Trophoblast cell (in vitro differentiated cells and primary cell): ENCODE measurements around the gene PPP2R2C.

Experiments used
- DNase-seq, 2 donors: peaks; one replicate each; pipeline ENCODE4 v3.0.0-alpha.2; 2016
- H2AFZ ChIP-seq: 2 replicates; pipeline ENCODE4 v1.6.1; 2013; ENCODE audit warnings: low read length, moderate library complexity, mild to moderate bottlenecking; ENCODE audit not compliant: insufficient read depth, poor library complexity
- H2AK5ac ChIP-seq: 2 replicates; pipeline ENCODE4 v1.6.1; 2013; ENCODE audit warnings: mild to moderate bottlenecking, low read length
- H2BK120ac ChIP-seq: 2 replicates; pipeline ENCODE4 v1.6.1; 2013; ENCODE audit warnings: low read length, mild to moderate bottlenecking, moderate library complexity; ENCODE audit not compliant: insufficient read depth, poor library complexity
- H2BK12ac ChIP-seq: 2 replicates; pipeline ENCODE4 v1.6.1; 2013; ENCODE audit warnings: mild to moderate bottlenecking, low read length, moderate library complexity
- H2BK5ac ChIP-seq: 2 replicates; pipeline ENCODE4 v1.6.1; 2013; ENCODE audit warnings: low read length, low read depth, moderate library complexity, mild to moderate bottlenecking; ENCODE audit not compliant: poor library complexity
- H3K14ac ChIP-seq: 2 replicates; pipeline ENCODE4 v1.6.1; 2013; ENCODE audit warnings: mild to moderate bottlenecking, low read length
- H3K18ac ChIP-seq: 2 replicates; pipeline ENCODE4 v1.6.1; 2013; ENCODE audit warnings: mild to moderate bottlenecking, low read length
- H3K23ac ChIP-seq: 2 replicates; pipeline ENCODE4 v1.6.1; 2013; ENCODE audit warnings: low read length
- H3K27ac ChIP-seq: 2 replicates; pipeline ENCODE4 v1.5.1; 2013; ENCODE audit warnings: low read depth, mild to moderate bottlenecking, inconsistent platforms, low read length, moderate library complexity
- H3K27me3 ChIP-seq: 2 replicates; pipeline ENCODE4 v1.6.1; 2013; ENCODE audit warnings: inconsistent platforms, mild to moderate bottlenecking, low read length, moderate library complexity; ENCODE audit not compliant: insufficient read depth
- H3K36me3 ChIP-seq, 2 experiments: 1 replicate in 1 of 2; 2 replicates in 1 of 2; pipeline ENCODE4 v1.6.1; 2013; ENCODE audit warnings: low read length in 2 of 2, mild to moderate bottlenecking in 2 of 2, moderate library complexity in 1 of 2; ENCODE audit not compliant: insufficient read depth in 2 of 2, control insufficient read depth in 1 of 2
- H3K4ac ChIP-seq: 2 replicates; pipeline ENCODE4 v1.6.1; 2013; ENCODE audit warnings: low read depth, mild to moderate bottlenecking, low read length, moderate library complexity
- H3K4me1 ChIP-seq, 2 experiments: 1 replicate in 1 of 2; 2 replicates in 1 of 2; pipeline ENCODE4 v1.6.1; 2013; ENCODE audit warnings: low read length in 2 of 2, mild to moderate bottlenecking in 2 of 2, moderate library complexity in 1 of 2; ENCODE audit not compliant: insufficient read depth in 2 of 2, control insufficient read depth in 1 of 2
- H3K4me2 ChIP-seq: 2 replicates; pipeline ENCODE4 v1.6.1; 2013; ENCODE audit warnings: inconsistent platforms, mild to moderate bottlenecking, low read length, moderate library complexity
- H3K4me3 ChIP-seq: 2 replicates; pipeline ENCODE4 v1.5.1; 2013; ENCODE audit warnings: mild to moderate bottlenecking, low read depth, low read length, inconsistent platforms
- H3K79me1 ChIP-seq: one replicate; pipeline ENCODE4 v1.6.1; 2013; ENCODE audit warnings: low read length
- H3K79me2 ChIP-seq: 2 replicates; pipeline ENCODE4 v1.6.1; 2013; ENCODE audit warnings: low read length, mild to moderate bottlenecking; ENCODE audit not compliant: control insufficient read depth, insufficient read depth, poor library complexity
- H3K9ac ChIP-seq: 2 replicates; pipeline ENCODE4 v1.6.1; 2013; ENCODE audit warnings: mild to moderate bottlenecking, low read length
- H3K9me3 ChIP-seq: 2 replicates; pipeline ENCODE4 v1.6.1; 2013; ENCODE audit warnings: low read depth, mild to moderate bottlenecking, control low read depth, inconsistent platforms, low read length; ENCODE audit not compliant: insufficient read depth
- H4K12ac ChIP-seq: 2 replicates; pipeline ENCODE4 v1.6.1; 2013; ENCODE audit warnings: low read depth, mild to moderate bottlenecking, low read length, moderate library complexity
- H4K8ac ChIP-seq: 2 replicates; pipeline ENCODE4 v1.6.1; 2013; ENCODE audit warnings: low read depth, mild to moderate bottlenecking, low read length, moderate library complexity
- H4K91ac ChIP-seq: one replicate; pipeline ENCODE4 v1.6.1; 2013; ENCODE audit warnings: low read depth, mild to moderate bottlenecking, low read length, moderate library complexity
- WGBS: extraction: QIAGEN DNeasy Blood & Tissue Kit; methylation state at CpG from one replicate; pipeline ENCODE4 v1.1.7; 2013; ENCODE audit warnings: missing lambda C conversion rate; ENCODE audit not compliant: insufficient read length, insufficient coverage; ENCODE audit errors: extremely low coverage; 5-methylcytosine and 5-hydroxymethylcytosine counted together

The PPP2R2C gene

GRCh38 chr4:6478546-6479220 lies 6.3 kb upstream of the PPP2R2C start:
- H3K9ac ChIP-seq = no peak overlapping the region
- no peak overlapping the region for H2BK5ac ChIP-seq
- H3K14ac ChIP-seq = no peak overlapping the region
- no peaks in the 10 kb centered on the region for H3K4me1 ChIP-seq
- no peak overlapping the region for H2BK12ac ChIP-seq
- no peak for DNase-seq
- no peak overlapping the region for H3K4ac ChIP-seq
- H3K27ac ChIP-seq = no peak overlapping the region
- H4K91ac ChIP-seq = no peak overlapping the region
- H4K12ac ChIP-seq = no peak overlapping the region
- no peak overlapping the region for H4K8ac ChIP-seq
- H3K36me3 ChIP-seq = no peaks in the 10 kb centered on the region
- H2AK5ac ChIP-seq = no peak overlapping the region
- H3K4me2 ChIP-seq = no peak overlapping the region
- H3K27me3 ChIP-seq = no peaks in the 10 kb centered on the region
- H3K4me3 ChIP-seq = no peak overlapping the region
- no peak overlapping the region for H3K18ac ChIP-seq
- H3K79me2 ChIP-seq = no peaks in the 10 kb centered on the region
- H2AFZ ChIP-seq = no peak overlapping the region
- H3K9me3 ChIP-seq = no peaks in the 10 kb centered on the region
- no peak overlapping the region for H2BK120ac ChIP-seq
- H3K23ac ChIP-seq = no peak overlapping the region
- H3K79me1 ChIP-seq = no peaks in the 10 kb centered on the region
- WGBS = no CpG with 5 or more reads among the region's 17 CpGs

DNA sequence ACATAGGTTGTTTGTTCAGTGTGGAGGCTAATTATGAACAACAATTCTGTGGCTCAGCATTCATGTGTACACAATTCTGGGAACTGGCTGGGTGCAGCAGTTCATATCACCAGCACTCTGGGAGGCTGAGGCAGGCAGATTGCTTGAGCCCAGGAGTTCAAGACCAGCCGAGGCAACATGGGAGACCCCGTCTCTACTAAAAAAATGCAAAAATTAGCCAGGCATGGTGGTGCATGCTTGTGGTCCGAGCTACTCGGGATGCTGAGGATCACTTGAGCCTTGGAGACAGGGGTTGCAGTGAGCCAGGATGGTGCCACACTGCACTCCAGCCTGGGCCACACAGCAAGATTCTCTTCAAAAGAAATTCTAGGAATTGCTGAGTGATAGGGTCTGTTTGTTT lies 4.5 kb upstream of the PPP2R2C start:
- H2BK5ac ChIP-seq = no peak overlapping the region
- no peak overlapping the region for H3K23ac ChIP-seq
- no peak overlapping the region for H3K4ac ChIP-seq
- peaks cover 2% of the 10 kb centered on the region in 2 experiments for H3K4me1 ChIP-seq
- H4K8ac ChIP-seq = no peak overlapping the region
- H3K9me3 ChIP-seq = peaks cover 2% of the 10 kb centered on the region
- no peak overlapping the region for H3K9ac ChIP-seq
- no peak overlapping the region for H3K27ac ChIP-seq
- no peak overlapping the region for H3K18ac ChIP-seq
- DNase-seq = no peak
- H2AK5ac ChIP-seq = no peak overlapping the region
- H4K91ac ChIP-seq = no peak overlapping the region
- no peak overlapping the region for H4K12ac ChIP-seq
- H3K4me2 ChIP-seq = no peak overlapping the region
- no peak overlapping the region for H3K14ac ChIP-seq
- no CpG with 5 or more reads among the region's 4 CpGs for WGBS
- H3K27me3 ChIP-seq = peaks cover 9% of the 10 kb centered on the region
- no peaks in the 10 kb centered on the region for H3K79me1 ChIP-seq
- no peak overlapping the region for H3K4me3 ChIP-seq
- no peaks in the 10 kb centered on the region for H3K36me3 ChIP-seq
- H2BK12ac ChIP-seq = no peak overlapping the region
- no peak overlapping the region for H2BK120ac ChIP-seq
- no peaks in the 10 kb centered on the region for H3K79me2 ChIP-seq
- no peak overlapping the region for H2AFZ ChIP-seq

- Histone ChIP-seq H4K91ac (no peak overlapping the region), H4K12ac (no peak overlapping the region), H3K27me3 (peaks cover 21% of the 10 kb centered on the region), H2BK5ac (no peak overlapping the region), H3K4me3 (no peak overlapping the region), H3K36me3 (no peaks in the 10 kb centered on the region), H2AFZ (no peak overlapping the region), H3K14ac (no peak overlapping the region), H3K4ac (no peak overlapping the region), H3K9ac (no peak overlapping the region), H3K4me2 (no peak overlapping the region), H2AK5ac (no peak overlapping the region), H3K23ac (no peak overlapping the region), H3K9me3 (peaks cover 2% of the 10 kb centered on the region), H3K79me1 (no peaks in the 10 kb centered on the region), H2BK120ac (no peak overlapping the region), H2BK12ac (no peak overlapping the region), H4K8ac (no peak overlapping the region), H3K4me1 (peaks cover 4 to 6% of the 10 kb centered on the region in 2 experiments), H3K27ac (no peak overlapping the region), H3K79me2 (no peaks in the 10 kb centered on the region), H3K18ac (no peak overlapping the region)
- DNase-seq = no peak
- no CpG with 5 or more reads among the region's 11 CpGs for WGBS
These were observed 3.1 kb upstream of the PPP2R2C start for GRCh38 chr4:6475492-6476020.

- Histone ChIP-seq H2AK5ac (no peak overlapping the region), H4K12ac (no peak overlapping the region), H3K79me2 (no peaks in the 10 kb centered on the region), H3K27me3 (peaks cover 28% of the 10 kb centered on the region), H2BK12ac (no peak overlapping the region), H3K27ac (no peak overlapping the region), H2AFZ (no peak overlapping the region), H3K18ac (no peak overlapping the region), H3K4me3 (no peak overlapping the region), H2BK5ac (no peak overlapping the region), H4K91ac (no peak overlapping the region), H4K8ac (no peak overlapping the region), H2BK120ac (no peak overlapping the region), H3K4ac (no peak overlapping the region), H3K23ac (no peak overlapping the region), H3K4me2 (no peak overlapping the region), H3K4me1 (peaks cover 4 to 6% of the 10 kb centered on the region in 2 experiments), H3K36me3 (no peaks in the 10 kb centered on the region), H3K79me1 (no peaks in the 10 kb centered on the region), H3K14ac (no peak overlapping the region), H3K9me3 (peaks cover 2% of the 10 kb centered on the region), H3K9ac (no peak overlapping the region)
- no peak for DNase-seq
- WGBS = 100% methylated on average over 4 of the region's 9 CpGs
These were observed 2.5 kb upstream of the PPP2R2C start for GRCh38 chr4:6474705-6475457.
